Measurements from ENCODE around the gene CCDC88B. TPM values are rescaled to one million over a fixed set of nuclear protein-coding genes. Genes with fewer than 3 reads are reported as not detected.

The CCDC88B gene
- total and polyA plus RNA-seq, 9 of the 15 experiments (the other 6 are each of a cell fraction or from before 2014, with no cell fraction given) = 0.13 to 18.1 (median 7.9) TPM

DNA sequence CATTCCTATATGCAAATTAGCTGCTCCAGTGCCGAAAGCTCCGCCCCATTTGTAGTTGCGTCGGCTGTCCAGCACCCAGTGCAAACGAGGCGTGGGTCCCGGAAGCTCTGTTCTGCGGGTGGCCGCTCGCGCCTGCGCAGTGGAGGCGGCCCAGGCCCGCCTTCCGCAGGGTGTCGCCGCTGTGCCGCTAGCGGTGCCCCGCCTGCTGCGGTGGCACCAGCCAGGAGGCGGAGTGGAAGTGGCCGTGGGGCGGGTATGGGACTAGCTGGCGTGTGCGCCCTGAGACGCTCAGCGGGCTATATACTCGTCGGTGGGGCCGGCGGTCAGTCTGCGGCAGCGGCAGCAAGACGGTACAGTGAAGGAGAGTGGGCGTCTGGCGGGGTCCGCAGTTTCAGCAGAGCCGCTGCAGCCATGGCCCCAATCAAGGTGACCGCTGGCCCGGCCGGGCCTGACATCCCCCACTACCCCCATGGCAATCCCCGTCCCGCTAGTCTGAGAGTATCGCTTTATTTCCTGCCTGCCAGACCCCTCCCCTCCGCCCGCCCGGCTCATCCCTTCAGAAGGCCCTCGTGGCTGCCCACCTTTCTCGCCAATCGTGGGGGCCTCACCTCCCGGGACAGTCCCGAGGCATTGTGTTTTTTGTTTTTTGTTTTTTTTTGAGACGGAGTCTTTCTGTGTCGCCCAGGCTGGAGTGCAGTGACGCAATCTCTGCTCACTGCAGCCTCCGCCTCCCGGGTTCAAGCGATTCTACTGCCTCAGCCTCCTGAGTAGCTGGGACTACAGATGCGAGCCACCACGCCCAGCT is 21.8 kb upstream of the CCDC88B start, which contains the start of gene PRDX5 (continued):
- TF ChIP-seq, protein P1, sequence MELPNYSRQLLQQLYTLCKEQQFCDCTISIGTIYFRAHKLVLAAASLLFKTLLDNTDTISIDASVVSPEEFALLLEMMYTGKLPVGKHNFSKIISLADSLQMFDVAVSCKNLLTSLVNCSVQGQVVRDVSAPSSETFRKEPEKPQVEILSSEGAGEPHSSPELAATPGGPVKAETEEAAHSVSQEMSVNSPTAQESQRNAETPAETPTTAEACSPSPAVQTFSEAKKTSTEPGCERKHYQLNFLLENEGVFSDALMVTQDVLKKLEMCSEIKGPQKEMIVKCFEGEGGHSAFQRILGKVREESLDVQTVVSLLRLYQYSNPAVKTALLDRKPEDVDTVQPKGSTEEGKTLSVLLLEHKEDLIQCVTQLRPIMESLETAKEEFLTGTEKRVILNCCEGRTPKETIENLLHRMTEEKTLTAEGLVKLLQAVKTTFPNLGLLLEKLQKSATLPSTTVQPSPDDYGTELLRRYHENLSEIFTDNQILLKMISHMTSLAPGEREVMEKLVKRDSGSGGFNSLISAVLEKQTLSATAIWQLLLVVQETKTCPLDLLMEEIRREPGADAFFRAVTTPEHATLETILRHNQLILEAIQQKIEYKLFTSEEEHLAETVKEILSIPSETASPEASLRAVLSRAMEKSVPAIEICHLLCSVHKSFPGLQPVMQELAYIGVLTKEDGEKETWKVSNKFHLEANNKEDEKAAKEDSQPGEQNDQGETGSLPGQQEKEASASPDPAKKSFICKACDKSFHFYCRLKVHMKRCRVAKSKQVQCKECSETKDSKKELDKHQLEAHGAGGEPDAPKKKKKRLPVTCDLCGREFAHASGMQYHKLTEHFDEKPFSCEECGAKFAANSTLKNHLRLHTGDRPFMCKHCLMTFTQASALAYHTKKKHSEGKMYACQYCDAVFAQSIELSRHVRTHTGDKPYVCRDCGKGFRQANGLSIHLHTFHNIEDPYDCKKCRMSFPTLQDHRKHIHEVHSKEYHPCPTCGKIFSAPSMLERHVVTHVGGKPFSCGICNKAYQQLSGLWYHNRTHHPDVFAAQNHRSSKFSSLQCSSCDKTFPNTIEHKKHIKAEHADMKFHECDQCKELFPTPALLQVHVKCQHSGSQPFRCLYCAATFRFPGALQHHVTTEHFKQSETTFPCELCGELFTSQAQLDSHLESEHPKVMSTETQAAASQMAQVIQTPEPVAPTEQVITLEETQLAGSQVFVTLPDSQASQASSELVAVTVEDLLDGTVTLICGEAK (IDR thresholded peaks at IDR 0.05) = peak; percentile 68
- TF ChIP-seq, protein P1 (CRISPR knock-in tag; IDR thresholded peaks at IDR 0.05) = no peak
- TF ChIP-seq ZNF282 (CRISPR knock-in tag; IDR thresholded peaks at IDR 0.05) (peak; percentile 58; the same call in 1 of the 2 replicates), CBX8 (IDR thresholded peaks at IDR 0.05; ENCODE audit: borderline replicate concordance, extremely low read depth, low read depth, low read length, poor library complexity, severe bottlenecking) (no peak), RBBP5 (IDR thresholded peaks at IDR 0.05; ENCODE audit: borderline replicate concordance, insufficient read depth, low read length, poor library complexity, severe bottlenecking) (no peak), NFATC3 (IDR thresholded peaks at IDR 0.05) (no peak), CHD1 (IDR thresholded peaks at IDR 0.05; ENCODE audit: low read length) (peak; percentile 78), LARP7 (IDR thresholded peaks at IDR 0.05) (0 out of 2 replicates have a peak, but pooled peaks have one; percentile 86), SMAD3 (CRISPR knock-in tag; conservative IDR thresholded peaks at IDR 0.05) (no peak), AFF1 (IDR thresholded peaks at IDR 0.05; ENCODE audit: low read depth in 1 of 2, partially characterized antibody in 2 of 2) (peak in 1 of 2 experiments; percentile 48), BHLHE40 (IDR thresholded peaks at IDR 0.05; ENCODE audit: low read length) (peak; percentile 56)
